Activated CD8-positive, alpha-beta T cell treated with anti-CD3 and anti-CD28 coated beads for 36 hours (primary cell): ENCODE results near the gene KARS1. TPM values are rescaled to one million over a fixed set of nuclear protein-coding genes. Genes with fewer than 3 reads are reported as not detected.

Experiments
- ATAC-seq: fragments of 200-7000 bp; cut with Tn5 transposase; one replicate; pipeline ENCODE4 v1.10.0; 2021; ENCODE audit warnings: mild to moderate bottlenecking, moderate library complexity
- CTCF ChIA-PET: fragments of 350-600 bp; sonication (Branson Sonifier 250); formaldehyde crosslinking; loops from one replicate; lab custom pipeline; 2021; ENCODE audit warnings: antibody characterized with exemption; lab: Charles Lee
- POLR2A ChIA-PET: fragments of 350-600 bp; sonication (Branson Sonifier 250); formaldehyde crosslinking; loops from one replicate; lab custom pipeline; 2021; ENCODE audit warnings: antibody characterized with exemption; lab: Charles Lee
- DNase-seq: peaks from one replicate; pipeline ENCODE4 v3.0.0-alpha.2; 2020
- H3K27ac Mint-ChIP-seq: one replicate; pipeline ENCODE4 v1.8.0; 2021; ENCODE audit warnings: mild to moderate bottlenecking, mixed read lengths
- H3K27me3 Mint-ChIP-seq: one replicate; pipeline ENCODE4 v1.8.0; 2021; ENCODE audit warnings: mixed read lengths
- H3K36me3 Mint-ChIP-seq: one replicate; pipeline ENCODE4 v1.8.0; 2021; ENCODE audit warnings: low read depth, mixed read lengths
- H3K4me1 Mint-ChIP-seq: one replicate; pipeline ENCODE4 v1.8.0; 2021; ENCODE audit warnings: low read depth, mixed read lengths
- H3K4me3 Mint-ChIP-seq: one replicate; pipeline ENCODE4 v1.8.0; 2021; ENCODE audit warnings: mild to moderate bottlenecking, moderate library complexity, mixed read lengths
- H3K9me3 Mint-ChIP-seq: one replicate; pipeline ENCODE4 v1.8.0; 2021; ENCODE audit warnings: mixed read lengths
- CTCF ChIP-seq: fragments of 200-600 bp; IDR thresholded peaks from one replicate; pipeline ENCODE4 v1.8.0; 2022; ENCODE audit warnings: antibody characterized with exemption, mild to moderate bottlenecking
- intact Hi-C: fragments of 100-400 bp; cut with micrococcal nuclease; formaldehyde crosslinking; loops from one replicate; pipeline ENCODE4 v1.10.0; 2022
- total RNA-seq, 2 experiments: library from RNA; stranded (reverse); gene quantifications; one replicate each; pipeline ENCODE4 v1.2.3, GENCODE V29; 2021

Gene KARS1
- total RNA-seq, 2 experiments from 2014 or later: 320 to 335 TPM

- Mint-ChIP-seq H3K27ac (no peak overlapping the region), H3K27me3 (no peaks in the 10 kb centered on the region), H3K4me1 (peaks cover 9% of the 10 kb centered on the region), H3K4me3 (no peak overlapping the region), H3K9me3 (no peaks in the 10 kb centered on the region), H3K36me3 (peaks cover 4% of the 10 kb centered on the region)
- TF ChIP-seq CTCF: no peak
- POLR2A ChIA-PET: interaction anchor here (0.6 kb wide), 1 partner anchor 1473 kb away, joined by 4 read pairs; no protein-coding TSS in a partner anchor
- intact Hi-C loops: no loop called here
- no peak for ATAC-seq
- CTCF ChIA-PET: interaction anchor here (0.9 kb wide), 1 partner anchor 67 kb away, joined by 3 read pairs; no protein-coding TSS in a partner anchor
- no peak for DNase-seq
These were observed 63.4 kb downstream of the KARS1 start for GRCh38 chr16:75584108-75584507.

GRCh38 chr16:75579281-75579834 is 68.1 kb downstream of the KARS1 start:
- intact Hi-C loops: no loop called here
- peaks cover 27% of the 10 kb centered on the region for H3K4me1 Mint-ChIP-seq

GRCh38 chr16:75578725-75579124 is 68.7 kb downstream of the KARS1 start:
- ATAC-seq: no peak
- Mint-ChIP-seq H3K36me3 (peaks cover 22% of the 10 kb centered on the region), H3K27me3 (no peaks in the 10 kb centered on the region), H3K4me3 (no peak overlapping the region), H3K4me1 (peaks cover 31% of the 10 kb centered on the region), H3K27ac (peak overlapping the region; percentile 68), H3K9me3 (no peaks in the 10 kb centered on the region)
- intact Hi-C loops: no loop called here
- CTCF ChIA-PET: interaction anchor here (1.7 kb wide), 1 partner anchor 43 kb away, joined by 5 read pairs; no protein-coding TSS in a partner anchor
- no peak for DNase-seq
- no peak for TF ChIP-seq CTCF
- POLR2A ChIA-PET: interaction anchor here (0.7 to 1.3 kb wide), 2 partner anchors 41 to 44 kb away, joined by 3 to 4 read pairs; partner anchors contain the start of gene ADAT1

More at GRCh38 chr16:75579281-75579834, 68.1 kb downstream of the KARS1 start:
- ATAC-seq: no peak
- Mint-ChIP-seq H3K27me3 (no peaks in the 10 kb centered on the region), H3K4me3 (no peak overlapping the region), H3K27ac (no peak overlapping the region), H3K9me3 (no peaks in the 10 kb centered on the region), H3K36me3 (peaks cover 22% of the 10 kb centered on the region)
- CTCF ChIA-PET: interaction anchor here (1.7 kb wide), 1 partner anchor 43 kb away, joined by 5 read pairs; no protein-coding TSS in a partner anchor
- no peak for TF ChIP-seq CTCF
- POLR2A ChIA-PET: interaction anchor here (1.3 kb wide), 1 partner anchor 44 kb away, joined by 3 read pairs; the partner anchor contains the start of gene ADAT1
- DNase-seq: no peak

GRCh38 chr16:75578212-75578611 is 69.3 kb downstream of the KARS1 start:
- intact Hi-C loops: no loop called here
- H3K4me3 Mint-ChIP-seq: no peak overlapping the region
- peaks cover 32% of the 10 kb centered on the region for H3K4me1 Mint-ChIP-seq
- H3K27ac Mint-ChIP-seq: peak overlapping the region; percentile 68
- ChIA-PET POLR2A (interaction anchor here (0.7 to 1.2 kb wide), 2 partner anchors 11 to 42 kb away, joined by 4 to 5 read pairs; no protein-coding TSS in a partner anchor), CTCF (interaction anchor here (1.7 kb wide), 1 partner anchor 44 kb away, joined by 5 read pairs; no protein-coding TSS in a partner anchor)
- H3K9me3 Mint-ChIP-seq: no peaks in the 10 kb centered on the region
- peaks cover 23% of the 10 kb centered on the region for H3K36me3 Mint-ChIP-seq
- no peak for ATAC-seq
- DNase-seq: no peak
- TF ChIP-seq CTCF: no peak
- no peaks in the 10 kb centered on the region for H3K27me3 Mint-ChIP-seq

Other genes starting within 250 kb of the KARS1 start
- 10 to 100 TPM; 34.7 to 39.9 TPM for gene CFDP1, start 214.2 kb downstream of the KARS1 start, total RNA-seq
- gene TMEM170A, start 183.0 kb downstream of the KARS1 start, total RNA-seq: 10 to 100 TPM; 25.1 to 27.1 TPM
- not detected for gene CHST6, start 152.2 kb downstream of the KARS1 start, total RNA-seq
- gene CHST5, start 111.6 kb downstream of the KARS1 start, total RNA-seq: not detected
- 1 to 10 TPM; 4.9 to 5.1 TPM for gene TMEM231, start 91.4 kb downstream of the KARS1 start, total RNA-seq
- gene GABARAPL2, start 81.3 kb downstream of the KARS1 start, total RNA-seq: 10 to 100 TPM; 56.3 to 57.4 TPM
- 10 to 100 TPM; 41.7 to 43.6 TPM for gene ADAT1, start 24.4 kb downstream of the KARS1 start, total RNA-seq
- 10 to 100 TPM; 66.3 to 68.1 TPM for gene TERF2IP, start 108 bp upstream of the KARS1 start, total RNA-seq
- gene CPHXL2, start 29.3 kb upstream of the KARS1 start, total RNA-seq: not detected
- gene DUXB, start 53.8 kb upstream of the KARS1 start, total RNA-seq: not detected
- not detected for gene CPHXL, start 78.8 kb upstream of the KARS1 start, total RNA-seq